NCI-H82 treated with DMSO at 0.1 percent for 48 hours (cell line): ENCODE data around the gene TAS1R3.

Experiments used
- DNase-seq: peaks from one replicate; lab custom pipeline; 2025; ENCODE audit not compliant: unreplicated experiment; lab: John Stamatoyannopoulos, UW

The TAS1R3 gene

GRCh38 chr1:1320666-1321448 lies 10.2 kb upstream of the TAS1R3 start:
- DNase-seq = no peak

GRCh38 chr1:1321477-1321876 lies 9.6 kb upstream of the TAS1R3 start:
- no peak for DNase-seq

GRCh38 chr1:1322418-1322817 lies 8.7 kb upstream of the TAS1R3 start:
- DNase-seq = no peak

DNA sequence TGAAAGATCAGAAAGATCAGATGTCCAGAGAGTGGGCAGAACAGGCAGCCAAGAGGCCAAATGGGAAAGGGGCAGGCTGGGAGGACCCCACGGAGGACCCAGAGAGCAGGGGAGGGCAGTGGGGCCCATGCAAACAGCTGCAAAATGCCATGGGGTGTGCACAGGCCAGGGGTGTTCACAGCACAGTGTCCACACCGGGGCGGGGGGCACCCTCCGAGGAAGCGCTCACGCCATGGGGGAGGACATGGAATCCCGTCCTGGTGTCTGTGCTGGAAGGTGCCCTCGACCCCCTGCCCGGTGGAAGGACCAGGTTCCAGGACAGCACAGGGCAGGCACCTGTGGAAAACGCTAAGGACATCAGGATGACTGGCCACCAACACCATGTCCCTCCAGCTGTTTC lies 8.1 kb upstream of the TAS1R3 start:
- no peak for DNase-seq

DNA sequence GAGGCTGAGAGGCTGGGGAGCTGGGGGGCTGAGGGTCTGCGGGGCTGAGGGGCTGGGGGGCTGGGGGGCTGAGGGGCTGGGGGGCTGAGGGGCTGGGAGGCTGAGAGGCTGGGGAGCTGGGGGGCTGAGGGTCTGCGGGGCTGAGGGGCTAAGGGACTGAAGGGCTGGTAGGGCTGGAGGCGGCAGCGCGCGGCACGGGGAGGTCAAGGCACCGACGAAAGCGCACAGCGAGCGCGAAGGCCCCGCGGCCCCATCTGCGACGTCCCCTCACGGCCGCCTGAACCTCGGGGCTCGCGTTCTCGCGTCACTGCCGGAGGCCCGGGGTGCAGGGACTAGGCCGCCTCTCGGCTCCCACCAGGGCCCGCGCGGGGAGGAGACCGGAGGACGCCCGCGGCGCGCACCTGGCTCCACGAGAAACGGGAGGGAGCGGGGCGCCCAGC lies 7.0 kb upstream of the TAS1R3 start:
- no peak for DNase-seq

- DNase-seq = peak; percentile 52
Measured at GRCh38 chr1:1324524-1325287, 6.4 kb upstream of the TAS1R3 start, which contains the start of the genes CPTP and INTS11. Gene CPTP (plus strand): TSS chr1:1324802. CDS start chr1:1326911, 2,109 bp downstream. Gene INTS11 (minus strand): TSS chr1:1324660. CDS start chr1:1324608, 52 bp downstream.

DNA sequence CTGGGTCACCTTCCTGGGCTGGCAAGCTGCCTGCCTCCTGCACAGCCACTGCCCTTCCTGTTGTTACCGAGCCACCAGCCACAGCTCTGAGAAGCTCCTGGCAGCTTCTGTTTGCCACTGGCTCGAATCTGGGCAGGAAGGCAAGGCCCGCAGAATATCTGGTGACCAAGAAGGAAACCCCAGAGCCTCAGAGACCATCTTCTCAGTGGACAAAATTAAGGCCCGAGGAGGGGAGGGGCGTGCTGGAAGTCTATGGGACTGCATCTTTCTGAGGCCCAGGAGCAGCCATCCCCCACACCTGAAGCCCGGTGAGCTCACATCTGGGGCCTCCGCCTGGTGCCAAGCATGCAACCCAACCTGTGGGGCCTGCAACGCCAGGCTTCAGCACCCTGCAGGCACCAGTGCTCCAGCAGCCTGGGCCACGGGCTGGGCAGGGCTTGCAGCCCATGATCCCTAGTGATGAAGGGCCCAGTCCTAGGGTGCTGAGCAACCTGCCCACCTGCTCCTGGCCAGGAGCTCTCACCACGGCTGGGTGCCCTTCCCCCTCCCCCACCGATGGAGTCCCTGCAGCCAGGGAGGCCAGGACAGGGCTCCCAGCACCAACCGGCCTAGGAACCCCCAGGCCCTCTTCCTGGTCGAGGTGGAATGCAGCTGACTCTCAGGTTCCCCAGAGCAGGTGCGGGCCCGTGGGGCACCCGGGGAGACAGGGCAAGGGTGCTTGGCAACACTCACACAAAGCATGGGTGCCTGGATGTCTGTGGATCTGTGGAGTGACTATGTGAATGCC lies 5.6 kb upstream of the TAS1R3 start:
- no peak for DNase-seq

DNA sequence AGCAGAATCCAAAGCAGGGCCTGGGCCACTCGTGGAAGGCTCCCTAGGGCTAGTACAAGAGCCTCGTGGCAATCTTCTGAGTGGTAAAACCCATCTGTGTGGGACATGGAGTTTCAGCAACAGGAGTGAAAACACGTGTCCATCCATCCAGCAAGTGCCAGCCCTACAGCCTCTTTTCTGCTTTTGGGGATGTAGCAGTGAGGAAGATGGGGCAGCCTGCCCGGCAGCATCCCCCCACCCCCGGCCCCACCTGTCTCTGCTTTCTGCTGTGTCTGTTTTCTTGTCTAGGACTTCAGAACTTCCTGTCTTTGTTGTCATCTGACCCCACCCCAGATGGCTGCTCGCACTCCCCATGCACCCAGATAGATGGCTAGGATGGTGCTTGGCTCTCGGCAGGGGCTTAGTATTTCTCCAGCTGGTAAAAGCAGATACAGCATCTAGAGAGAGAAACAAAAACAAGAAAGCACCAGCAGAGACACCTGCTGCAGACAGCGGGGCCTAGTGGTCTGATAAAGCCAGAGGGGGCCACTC lies 4.9 kb upstream of the TAS1R3 start:
- DNase-seq = no peak

- no peak for DNase-seq
Measured at GRCh38 chr1:1327291-1327690, 3.8 kb upstream of the TAS1R3 start.

GRCh38 chr1:1328254-1328653 lies 2.8 kb upstream of the TAS1R3 start:
- DNase-seq = no peak

DNA sequence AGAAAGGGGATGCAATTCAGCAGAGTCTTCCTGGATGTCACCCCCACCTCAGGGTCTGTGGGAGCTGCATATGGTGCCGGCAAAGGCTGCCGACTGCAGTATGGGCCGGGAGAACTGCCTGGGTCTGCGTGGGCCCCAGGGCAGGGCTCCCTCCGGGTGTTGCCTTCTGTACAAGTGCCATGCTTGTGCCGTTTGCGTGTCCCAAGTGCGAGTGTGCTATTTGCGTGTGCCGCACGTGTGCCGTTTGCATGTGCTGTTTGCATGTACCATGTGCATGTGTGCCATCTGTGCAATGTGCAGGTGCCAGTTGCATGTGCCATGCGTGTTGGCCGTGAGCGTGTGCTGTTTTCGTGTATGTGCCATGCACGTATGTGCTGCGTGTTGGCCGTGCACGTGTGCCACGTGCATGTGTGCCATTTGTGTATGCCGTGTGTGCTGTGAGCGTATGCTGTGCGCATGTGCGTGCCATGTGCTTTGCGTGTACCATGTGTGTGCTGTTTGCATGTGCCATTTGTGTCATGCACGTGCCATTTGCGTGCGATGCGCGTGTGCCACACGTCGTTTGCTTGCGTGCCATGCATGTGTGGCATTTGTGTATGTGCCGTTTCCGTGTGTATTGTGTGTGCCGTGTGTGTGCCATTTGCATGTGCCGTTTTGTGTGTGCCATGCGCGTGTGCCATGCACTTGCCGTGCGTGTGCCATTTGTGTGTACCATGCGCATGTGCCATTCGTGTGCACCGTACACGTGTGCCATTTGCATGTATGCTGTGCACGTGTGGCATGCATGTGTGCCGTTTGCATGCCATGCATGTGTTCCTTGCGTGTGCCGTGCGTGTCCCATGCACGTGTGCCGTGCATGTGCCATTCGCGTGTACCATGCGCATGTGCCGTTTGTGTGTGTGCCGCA lies 1.5 kb upstream of the TAS1R3 start:
- no peak for DNase-seq

- DNase-seq = no peak
Measured at GRCh38 chr1:1330366-1331067, 563 bp upstream of the TAS1R3 start.

- DNase-seq = no peak
Measured at GRCh38 chr1:1332031-1332755, 1.1 kb downstream of the TAS1R3 start.

DNA sequence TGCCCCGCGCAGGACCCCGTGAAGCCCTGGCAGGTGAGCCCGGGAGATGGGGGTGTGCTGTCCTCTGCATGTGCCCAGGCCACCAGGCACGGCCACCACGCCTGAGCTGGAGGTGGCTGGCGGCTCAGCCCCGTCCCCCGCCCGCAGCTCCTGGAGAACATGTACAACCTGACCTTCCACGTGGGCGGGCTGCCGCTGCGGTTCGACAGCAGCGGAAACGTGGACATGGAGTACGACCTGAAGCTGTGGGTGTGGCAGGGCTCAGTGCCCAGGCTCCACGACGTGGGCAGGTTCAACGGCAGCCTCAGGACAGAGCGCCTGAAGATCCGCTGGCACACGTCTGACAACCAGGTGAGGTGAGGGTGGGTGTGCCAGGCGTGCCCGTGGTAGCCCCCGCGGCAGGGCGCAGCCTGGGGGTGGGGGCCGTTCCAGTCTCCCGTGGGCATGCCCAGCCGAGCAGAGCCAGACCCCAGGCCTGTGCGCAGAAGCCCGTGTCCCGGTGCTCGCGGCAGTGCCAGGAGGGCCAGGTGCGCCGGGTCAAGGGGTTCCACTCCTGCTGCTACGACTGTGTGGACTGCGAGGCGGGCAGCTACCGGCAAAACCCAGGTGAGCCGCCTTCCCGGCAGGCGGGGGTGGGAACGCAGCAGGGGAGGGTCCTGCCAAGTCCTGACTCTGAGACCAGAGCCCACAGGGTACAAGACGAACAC lies 1.8 kb downstream of the TAS1R3 start:
- no peak for DNase-seq

DNA sequence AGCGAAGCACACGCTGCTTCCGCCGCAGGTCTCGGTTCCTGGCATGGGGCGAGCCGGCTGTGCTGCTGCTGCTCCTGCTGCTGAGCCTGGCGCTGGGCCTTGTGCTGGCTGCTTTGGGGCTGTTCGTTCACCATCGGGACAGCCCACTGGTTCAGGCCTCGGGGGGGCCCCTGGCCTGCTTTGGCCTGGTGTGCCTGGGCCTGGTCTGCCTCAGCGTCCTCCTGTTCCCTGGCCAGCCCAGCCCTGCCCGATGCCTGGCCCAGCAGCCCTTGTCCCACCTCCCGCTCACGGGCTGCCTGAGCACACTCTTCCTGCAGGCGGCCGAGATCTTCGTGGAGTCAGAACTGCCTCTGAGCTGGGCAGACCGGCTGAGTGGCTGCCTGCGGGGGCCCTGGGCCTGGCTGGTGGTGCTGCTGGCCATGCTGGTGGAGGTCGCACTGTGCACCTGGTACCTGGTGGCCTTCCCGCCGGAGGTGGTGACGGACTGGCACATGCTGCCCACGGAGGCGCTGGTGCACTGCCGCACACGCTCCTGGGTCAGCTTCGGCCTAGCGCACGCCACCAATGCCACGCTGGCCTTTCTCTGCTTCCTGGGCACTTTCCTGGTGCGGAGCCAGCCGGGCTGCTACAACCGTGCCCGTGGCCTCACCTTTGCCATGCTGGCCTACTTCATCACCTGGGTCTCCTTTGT lies 2.6 kb downstream of the TAS1R3 start:
- no peak for DNase-seq

DNA sequence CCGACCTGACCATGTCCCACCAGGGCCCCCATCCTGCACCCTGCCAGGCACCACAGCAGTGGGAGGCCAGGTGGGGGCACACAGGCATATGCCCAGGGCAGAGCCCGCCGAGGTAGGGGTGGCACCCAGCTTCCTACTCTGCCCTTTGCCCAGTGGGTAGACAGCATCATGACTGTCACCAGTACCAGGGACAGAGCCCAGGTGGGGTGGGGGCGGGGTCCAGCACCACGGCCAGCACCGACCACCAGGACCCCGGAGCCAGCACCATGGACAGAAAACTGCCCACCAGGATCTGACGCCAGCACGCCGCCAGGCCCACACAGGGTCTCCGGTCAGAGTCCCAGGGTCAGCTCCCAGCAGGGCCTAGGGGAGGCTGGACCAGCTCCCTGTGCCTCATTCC lies 3.8 kb downstream of the TAS1R3 start:
- no peak for DNase-seq

- DNase-seq = no peak
Measured at GRCh38 chr1:1335283-1335682, 4.2 kb downstream of the TAS1R3 start.

DNA sequence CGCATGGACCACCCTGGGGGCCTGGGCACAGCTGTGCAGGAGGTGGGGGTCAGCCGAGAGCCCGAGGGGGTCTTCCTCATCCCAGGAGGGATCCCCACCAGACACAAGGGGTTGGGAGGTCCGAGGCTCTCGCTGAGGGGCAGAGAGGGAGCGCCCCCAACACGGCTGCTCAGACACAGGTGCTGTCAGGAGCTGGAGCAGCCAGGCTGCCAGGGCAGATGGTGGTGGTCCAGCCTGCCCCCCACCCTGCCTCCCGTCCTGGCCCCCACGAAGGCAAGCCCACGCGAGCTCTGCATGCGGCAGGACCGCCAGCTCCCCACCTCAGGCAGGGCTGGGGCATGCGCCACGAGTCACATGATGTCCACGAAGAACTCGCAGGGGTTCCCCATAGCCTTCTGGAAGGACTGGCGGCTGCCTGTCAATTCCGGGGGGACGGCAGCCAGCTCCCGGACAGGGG lies 4.7 kb downstream of the TAS1R3 start:
- DNase-seq = no peak
